Breast epithelium (tissue), 4 donors: Measurements from ENCODE around the gene MYPOP. TPM values are rescaled to one million over a fixed set of nuclear protein-coding genes. Genes with fewer than 3 reads are reported as not detected.

ENCODE experiments used
- DNase-seq, 2 donors: peaks; one replicate each; pipeline ENCODE4 v3.0.0-alpha.2; 2019; ENCODE audit warnings: low spot score in 2 of 2
- H3K27ac ChIP-seq, 2 donors: fragments of 200-600 bp; sonication (generic) in 1 of 2; one replicate each; pipeline ENCODE4 v1.5.1; 2016 to 2019; ENCODE audit warnings: mild to moderate bottlenecking in 1 of 2
- H3K27me3 ChIP-seq, 2 donors: fragments of 200-600 bp; sonication (generic) in 1 of 2; one replicate each; pipeline versions ENCODE4 v1.5.1 to v1.6.0; 2017 to 2019; ENCODE audit warnings: control low read depth in 1 of 2, mild to moderate bottlenecking in 1 of 2
- H3K36me3 ChIP-seq: fragments of 200-600 bp; one replicate; pipeline ENCODE4 v1.5.1; 2019
- H3K4me1 ChIP-seq, 2 donors: fragments of 200-600 bp; sonication (generic); one replicate each; pipeline ENCODE4 v1.5.1; 2016 to 2019; ENCODE audit warnings: control low read depth in 1 of 2
- H3K4me3 ChIP-seq, 3 donors: fragments of 200-600 bp; sonication (generic); 1 replicate in 2 of 3; 2 replicates in 1 of 3; pipeline ENCODE4 v1.5.1; 2016 to 2019; ENCODE audit warnings: mild to moderate bottlenecking in 3 of 3, moderate library complexity in 2 of 3
- H3K9me3 ChIP-seq, 2 donors: fragments of 200-600 bp; sonication (generic) in 1 of 2; one replicate each; pipeline ENCODE4 v1.5.1; 2016 to 2019; ENCODE audit warnings: control low read depth in 1 of 2
- CTCF ChIP-seq, 3 donors: fragments of 450-650 bp; IDR thresholded peaks; one replicate each; pipeline ENCODE4 v1.5.1; 2016 to 2017; ENCODE audit warnings: antibody characterized with exemption in 3 of 3, mild to moderate bottlenecking in 3 of 3, moderate library complexity in 3 of 3
- POLR2A ChIP-seq: fragments of 450-650 bp; IDR thresholded peaks from one replicate; pipeline ENCODE4 v1.6.1; 2016; ENCODE audit warnings: antibody characterized with exemption, mild to moderate bottlenecking, moderate library complexity
- POLR2AphosphoS5 ChIP-seq, 3 donors: sonication (generic); formaldehyde crosslinking; IDR thresholded peaks; one replicate each; pipeline ENCODE4 v1.6.1; 2017; ENCODE audit warnings: antibody characterized with exemption in 3 of 3
- intact Hi-C: fragments of 100-400 bp; cut with DNase I; formaldehyde crosslinking; loops from one replicate; pipeline ENCODE4 v1.15.1; 2023; ENCODE audit warnings: low total_unique reads
- total RNA-seq, 3 donors: library from RNA; depleted of rRNA; stranded (reverse); fragments of >200 nt; gene quantifications; one replicate each; pipeline ENCODE4 v1.1.0, GENCODE V29; 2016

Gene MYPOP
- total RNA-seq, 3 donors from 2014 or later, result 2.0 to 5.9 (median 2.4) TPM

- intact Hi-C loops, result no loop called here
- H3K27me3 ChIP-seq, result peaks cover 0 to 2% of the 10 kb centered on the region in 2 donors
- no peaks in the 10 kb centered on the region for H3K36me3 ChIP-seq
- H3K4me3 ChIP-seq, result peak overlapping the region in 2 of 3 donors; percentile 80 to 86
- no peak for TF ChIP-seq POLR2A
- TF ChIP-seq POLR2AphosphoS5 (IDR thresholded peaks at IDR 0.05), result peak in 2 of 3 donors; percentile 11 to 55
- TF ChIP-seq CTCF (IDR thresholded peaks at IDR 0.05), result peak; percentile 88 to 97 (median 95)
- peak; percentile 82 to 89 for DNase-seq
- H3K9me3 ChIP-seq, result no peaks in the 10 kb centered on the region
- peaks cover 18 to 27% of the 10 kb centered on the region in 2 donors for H3K4me1 ChIP-seq
- H3K27ac ChIP-seq, result peak overlapping the region; percentile 56 to 73
Measured at GRCh38 chr19:45882652-45883585, 19.5 kb downstream of the MYPOP start.

GRCh38 chr19:45881909-45882528 lies 20.4 kb downstream of the MYPOP start:
- Histone ChIP-seq H3K36me3 (no peaks in the 10 kb centered on the region), H3K27ac (peak overlapping the region; percentile 56 to 73), H3K27me3 (peaks cover 0 to 2% of the 10 kb centered on the region in 2 donors), H3K4me3 (peak overlapping the region in 2 of 3 donors; percentile 80 to 86), H3K4me1 (peaks cover 27% of the 10 kb centered on the region in 2 donors), H3K9me3 (no peaks in the 10 kb centered on the region)
- TF ChIP-seq POLR2AphosphoS5 (IDR thresholded peaks at IDR 0.05) (no peak), POLR2A (no peak), CTCF (IDR thresholded peaks at IDR 0.05) (no peak)
- DNase-seq, result no peak
- intact Hi-C loops, result no loop called here

- no peaks in the 10 kb centered on the region for H3K36me3 ChIP-seq
- no peaks in the 10 kb centered on the region for H3K9me3 ChIP-seq
- intact Hi-C loops, result no loop called here
- no peak overlapping the region for H3K4me3 ChIP-seq
- H3K27ac ChIP-seq, result no peak overlapping the region
- peaks cover 27 to 30% of the 10 kb centered on the region in 2 donors for H3K4me1 ChIP-seq
- no peak for TF ChIP-seq POLR2A
- no peak for TF ChIP-seq POLR2AphosphoS5 (IDR thresholded peaks at IDR 0.05)
- TF ChIP-seq CTCF (IDR thresholded peaks at IDR 0.05), result no peak
- H3K27me3 ChIP-seq, result peaks cover 0 to 2% of the 10 kb centered on the region in 2 donors
- DNase-seq, result no peak
Measured at GRCh38 chr19:45881082-45881908, 21.1 kb downstream of the MYPOP start.

GRCh38 chr19:45879971-45880370 lies 22.4 kb downstream of the MYPOP start:
- no peaks in the 10 kb centered on the region for H3K9me3 ChIP-seq
- H3K27me3 ChIP-seq, result no peaks in the 10 kb centered on the region
- intact Hi-C loops, result no loop called here
- TF ChIP-seq POLR2AphosphoS5 (IDR thresholded peaks at IDR 0.05) (no peak), POLR2A (no peak), CTCF (IDR thresholded peaks at IDR 0.05) (no peak)
- H3K27ac ChIP-seq, result peak overlapping the region in 1 of 2 donors; percentile 95
- H3K36me3 ChIP-seq, result no peaks in the 10 kb centered on the region
- no peak overlapping the region for H3K4me3 ChIP-seq
- H3K4me1 ChIP-seq, result peaks cover 25 to 29% of the 10 kb centered on the region in 2 donors
- no peak for DNase-seq
